Neural cell (in vitro differentiated cells): ENCODE measurements around the gene PYGO1. TPM values are rescaled to one million over a fixed set of nuclear protein-coding genes. Genes with fewer than 3 reads are reported as not detected.

Source experiments
- H2AFZ ChIP-seq: fragments of 200-600, 300-800 bp; sonication (generic), shearing (Covaris generic); 2 replicates; pipeline ENCODE4 v1.6.0; 2014; ENCODE audit warnings: low read depth, mild to moderate bottlenecking, antibody characterized with exemption, low read length, moderate library complexity
- H3F3A ChIP-seq: fragments of 200-600 bp; shearing (Covaris generic); 2 replicates; pipeline ENCODE4 v1.6.1; 2016; ENCODE audit warnings: mild to moderate bottlenecking, moderate library complexity, mixed read lengths, antibody characterized with exemption, low read length; ENCODE audit not compliant: insufficient read depth, poor library complexity, severe bottlenecking
- H3K27ac ChIP-seq: fragments of 200-600, 300-800 bp; sonication (generic), shearing (Covaris generic); 2 replicates; pipeline ENCODE4 v1.5.1; 2014; ENCODE audit warnings: mild to moderate bottlenecking, low read length, moderate library complexity
- H3K27me3 ChIP-seq: fragments of 300-800, 200-600 bp; sonication (generic), shearing (Covaris generic); 2 replicates; pipeline ENCODE4 v1.6.0; 2014; ENCODE audit warnings: mild to moderate bottlenecking, low read depth, low read length, moderate library complexity; ENCODE audit not compliant: insufficient read depth
- H3K36me3 ChIP-seq: fragments of 300-800, 200-600 bp; sonication (generic), shearing (Covaris generic); 2 replicates; pipeline ENCODE4 v1.5.1; 2014; ENCODE audit warnings: mild to moderate bottlenecking, antibody characterized with exemption, low read length, moderate library complexity; ENCODE audit not compliant: insufficient read depth
- H3K4me2 ChIP-seq: fragments of 300-800, 200-600 bp; sonication (generic), shearing (Covaris generic); 2 replicates; pipeline ENCODE4 v1.6.0; 2014; ENCODE audit warnings: mild to moderate bottlenecking, low read length
- H3K4me3 ChIP-seq: fragments of 300-800, 200-600 bp; sonication (generic), shearing (Covaris generic); 2 replicates; pipeline ENCODE4 v1.5.1; 2014; ENCODE audit warnings: mild to moderate bottlenecking, low read length, moderate library complexity
- H3K79me2 ChIP-seq: fragments of 200-600 bp; shearing (Covaris generic); replicated peaks from 2 replicates; pipeline ENCODE4 v1.6.0; 2014; ENCODE audit warnings: mild to moderate bottlenecking, low read length, moderate library complexity; ENCODE audit not compliant: insufficient read depth
- H3K9ac ChIP-seq: fragments of 300-800, 200-600 bp; sonication (generic), shearing (Covaris generic); 2 replicates; pipeline ENCODE4 v1.6.1; 2016; ENCODE audit warnings: mild to moderate bottlenecking, low read length, mixed read lengths
- H3K9me2 ChIP-seq: fragments of 200-600 bp; shearing (Covaris generic); 2 replicates; pipeline ENCODE4 v1.6.1; 2016; ENCODE audit warnings: mild to moderate bottlenecking, low read length, mixed read lengths; ENCODE audit not compliant: insufficient read depth
- H3K9me3 ChIP-seq: fragments of 200-600, 300-800 bp; sonication (generic), shearing (Covaris generic); 2 replicates; pipeline ENCODE4 v1.6.1; 2016; ENCODE audit warnings: mild to moderate bottlenecking, mixed run types, low read length, moderate library complexity, mixed read lengths
- H4K20me1 ChIP-seq: fragments of 200-600 bp; shearing (Covaris generic); 2 replicates; pipeline ENCODE4 v1.6.1; 2016; ENCODE audit warnings: mild to moderate bottlenecking, mixed run types; ENCODE audit not compliant: insufficient read depth
- CTCF ChIP-seq: fragments of 450-650 bp; IDR thresholded peaks from 2 replicates; pipeline ENCODE4 v1.5.1; 2014; ENCODE audit warnings: antibody characterized with exemption, mild to moderate bottlenecking, moderate library complexity; ENCODE audit not compliant: poor library complexity, severe bottlenecking
- EP300 ChIP-seq: fragments of 450-650 bp; conservative IDR thresholded peaks from 2 replicates; pipeline ENCODE4 v1.6.1; 2014; ENCODE audit warnings: antibody characterized with exemption, mild to moderate bottlenecking, moderate library complexity; ENCODE audit not compliant: poor library complexity, severe bottlenecking
- EZH2 ChIP-seq: fragments of 200-600, 300-800 bp; shearing (Covaris generic), sonication (generic); IDR thresholded peaks from 2 replicates; pipeline ENCODE4 v1.6.1; 2014; ENCODE audit warnings: antibody characterized with exemption, low read length, borderline replicate concordance, mild to moderate bottlenecking; ENCODE audit not compliant: insufficient read depth, poor library complexity, severe bottlenecking
- MXI1 ChIP-seq: fragments of 450-650 bp; conservative IDR thresholded peaks from 2 replicates; pipeline ENCODE4 v1.6.1; 2014; ENCODE audit warnings: antibody characterized with exemption, mild to moderate bottlenecking; ENCODE audit not compliant: poor library complexity, severe bottlenecking
- POLR2AphosphoS5 ChIP-seq: IDR thresholded peaks from 2 replicates; pipeline ENCODE4 v1.6.1; 2012
- RAD21 ChIP-seq: fragments of 450-650 bp; conservative IDR thresholded peaks from 2 replicates; pipeline ENCODE4 v1.6.1; 2014; ENCODE audit warnings: antibody characterized with exemption, mild to moderate bottlenecking, moderate library complexity
- SMC3 ChIP-seq: fragments of 450-650 bp; conservative IDR thresholded peaks from 2 replicates; pipeline ENCODE4 v1.6.1; 2014; ENCODE audit warnings: antibody characterized with exemption, mild to moderate bottlenecking, moderate library complexity; ENCODE audit not compliant: poor library complexity
- TAF1 ChIP-seq: IDR thresholded peaks from 2 replicates; pipeline ENCODE4 v1.6.1; 2012; ENCODE audit warnings: low read depth
- polyA plus RNA-seq: library from polyadenylated mRNA; depleted of rRNA; stranded (reverse); fragments of >200 nt; gene quantifications from 2 replicates; pipeline ENCODE4 v1.2.3, GENCODE V29; 2014
- TF ChIP-seq, protein P1 (sequence below): IDR thresholded peaks from 2 replicates; pipeline ENCODE4 v1.6.1; 2012; ENCODE audit warnings: borderline replicate concordance

PYGO1 gene
- polyA plus RNA-seq, 1 donor from 2014 or later = 27.6 TPM

GRCh38 chr15:55546718-55547117 is 41.4 kb downstream of the PYGO1 start:
- Histone ChIP-seq H3F3A (no peaks in the 10 kb centered on the region), H4K20me1 (no peaks in the 10 kb centered on the region), H2AFZ (no peak overlapping the region), H3K9me2 (no peaks in the 10 kb centered on the region), H3K27ac (no peak overlapping the region), H3K9me3 (no peaks in the 10 kb centered on the region), H3K4me2 (no peak overlapping the region), H3K4me3 (no peak overlapping the region), H3K79me2 (no peaks in the 10 kb centered on the region), H3K9ac (no peak overlapping the region), H3K27me3 (no peaks in the 10 kb centered on the region), H3K36me3 (peaks cover 7% of the 10 kb centered on the region)
- TF ChIP-seq EZH2 (no peak), POLR2AphosphoS5 (no peak), TAF1 (no peak), SMC3 (no peak), CTCF (no peak), EP300 (no peak), RAD21 (no peak), MXI1 (no peak)
- TF ChIP-seq, protein P1, sequence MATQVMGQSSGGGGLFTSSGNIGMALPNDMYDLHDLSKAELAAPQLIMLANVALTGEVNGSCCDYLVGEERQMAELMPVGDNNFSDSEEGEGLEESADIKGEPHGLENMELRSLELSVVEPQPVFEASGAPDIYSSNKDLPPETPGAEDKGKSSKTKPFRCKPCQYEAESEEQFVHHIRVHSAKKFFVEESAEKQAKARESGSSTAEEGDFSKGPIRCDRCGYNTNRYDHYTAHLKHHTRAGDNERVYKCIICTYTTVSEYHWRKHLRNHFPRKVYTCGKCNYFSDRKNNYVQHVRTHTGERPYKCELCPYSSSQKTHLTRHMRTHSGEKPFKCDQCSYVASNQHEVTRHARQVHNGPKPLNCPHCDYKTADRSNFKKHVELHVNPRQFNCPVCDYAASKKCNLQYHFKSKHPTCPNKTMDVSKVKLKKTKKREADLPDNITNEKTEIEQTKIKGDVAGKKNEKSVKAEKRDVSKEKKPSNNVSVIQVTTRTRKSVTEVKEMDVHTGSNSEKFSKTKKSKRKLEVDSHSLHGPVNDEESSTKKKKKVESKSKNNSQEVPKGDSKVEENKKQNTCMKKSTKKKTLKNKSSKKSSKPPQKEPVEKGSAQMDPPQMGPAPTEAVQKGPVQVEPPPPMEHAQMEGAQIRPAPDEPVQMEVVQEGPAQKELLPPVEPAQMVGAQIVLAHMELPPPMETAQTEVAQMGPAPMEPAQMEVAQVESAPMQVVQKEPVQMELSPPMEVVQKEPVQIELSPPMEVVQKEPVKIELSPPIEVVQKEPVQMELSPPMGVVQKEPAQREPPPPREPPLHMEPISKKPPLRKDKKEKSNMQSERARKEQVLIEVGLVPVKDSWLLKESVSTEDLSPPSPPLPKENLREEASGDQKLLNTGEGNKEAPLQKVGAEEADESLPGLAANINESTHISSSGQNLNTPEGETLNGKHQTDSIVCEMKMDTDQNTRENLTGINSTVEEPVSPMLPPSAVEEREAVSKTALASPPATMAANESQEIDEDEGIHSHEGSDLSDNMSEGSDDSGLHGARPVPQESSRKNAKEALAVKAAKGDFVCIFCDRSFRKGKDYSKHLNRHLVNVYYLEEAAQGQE = no peak

GRCh38 chr15:55535436-55535835 is 52.7 kb downstream of the PYGO1 start:
- Histone ChIP-seq H3K27ac (no peak overlapping the region), H3K4me3 (no peak overlapping the region), H3K4me2 (no peak overlapping the region), H3K9me2 (no peaks in the 10 kb centered on the region), H4K20me1 (no peaks in the 10 kb centered on the region), H3K27me3 (no peaks in the 10 kb centered on the region), H3K79me2 (no peaks in the 10 kb centered on the region), H3K36me3 (no peaks in the 10 kb centered on the region), H2AFZ (no peak overlapping the region), H3F3A (no peaks in the 10 kb centered on the region), H3K9me3 (no peaks in the 10 kb centered on the region), H3K9ac (no peak overlapping the region)
- no peak for TF ChIP-seq RAD21
- no peak for TF ChIP-seq MXI1
- TF ChIP-seq, protein P1 = no peak
- no peak for TF ChIP-seq TAF1
- no peak for TF ChIP-seq POLR2AphosphoS5
- no peak for TF ChIP-seq CTCF
- TF ChIP-seq EZH2 = no peak
